ENCODE results near the gene VSIR. TPM values are rescaled to one million over a fixed set of nuclear protein-coding genes. Genes with fewer than 3 reads are reported as not detected.
A peak's percentile ranks its signal among the peaks of the same experiment; 100 is the strongest.

VSIR gene
- total and polyA plus RNA-seq, 10 donors, result 34.5 to 512 (median 299) TPM

GRCh38 chr10:71708301-71708703 lies 65.0 kb downstream of the VSIR start:
- Histone ChIP-seq H3K4me3 (peak overlapping the region in 1 of 8 donors; percentile 0), H3K9me3 (no peaks in the 10 kb centered on the region), H3K27me3 (replicated peaks in 1 of 7) (no peaks in the 10 kb centered on the region), H3K36me3 (no peaks in the 10 kb centered on the region), H3K27ac (peak overlapping the region in 1 of 8 donors; percentile 27), H3K4me1 (peaks cover 20 to 57% (median 27%) of the 10 kb centered on the region in 6 donors)
- peak; percentile 93 for DNase-seq
- intact Hi-C loops (cut with DNase I; ENCODE audit: low total_unique reads), result loop anchor here (10.0 kb wide), 1 partner anchor 314 kb away; the partner anchor contains the start of gene CDH23
- peak; percentile 83 to 95 (median 93) for TF ChIP-seq CTCF (IDR thresholded peaks at IDR 0.05 in 8 of 11, conservative IDR thresholded peaks at IDR 0.05 in 3 of 11)
- TF ChIP-seq POLR2A (IDR thresholded peaks at IDR 0.05), result no peak
- peak; percentile 35 to 52 (median 47) for TF ChIP-seq POLR2AphosphoS5 (IDR thresholded peaks at IDR 0.05)
- 13 to 27% (median 23%) methylated on average over 5 to 10 of the region's 10 CpGs for WGBS, 5 donors

GRCh38 chr10:71707240-71707789 lies 66.0 kb downstream of the VSIR start:
- intact Hi-C loops (cut with DNase I; ENCODE audit: low total_unique reads), result loop anchor here (10.0 kb wide), 1 partner anchor 313 kb away; the partner anchor contains the start of gene CDH23
- no peak overlapping the region for H3K4me3 ChIP-seq
- no peaks in the 10 kb centered on the region for H3K36me3 ChIP-seq
- no peaks in the 10 kb centered on the region for H3K27me3 ChIP-seq (replicated peaks in 1 of 7)
- peaks cover 10 to 48% (median 17%) of the 10 kb centered on the region in 6 donors for H3K4me1 ChIP-seq
- WGBS, 5 donors, result 84 to 96% (median 94%) methylated on average over 3 to 5 of the region's 5 CpGs
- no peaks in the 10 kb centered on the region for H3K9me3 ChIP-seq
- DNase-seq, result no peak
- TF ChIP-seq POLR2AphosphoS5 (IDR thresholded peaks at IDR 0.05) (no peak), POLR2A (IDR thresholded peaks at IDR 0.05) (no peak), CTCF (IDR thresholded peaks at IDR 0.05 in 8 of 11, conservative IDR thresholded peaks at IDR 0.05 in 3 of 11) (no peak)
- H3K27ac ChIP-seq, result peak overlapping the region in 1 of 8 donors; percentile 11

- H3K36me3 ChIP-seq, result no peaks in the 10 kb centered on the region
- no peak for DNase-seq
- H3K4me3 ChIP-seq, result no peak overlapping the region
- no peak for TF ChIP-seq POLR2A (IDR thresholded peaks at IDR 0.05)
- no peak for TF ChIP-seq POLR2AphosphoS5 (IDR thresholded peaks at IDR 0.05)
- no peak for TF ChIP-seq CTCF (IDR thresholded peaks at IDR 0.05 in 8 of 11, conservative IDR thresholded peaks at IDR 0.05 in 3 of 11)
- peaks cover 7 to 48% (median 19%) of the 10 kb centered on the region in 6 donors for H3K4me1 ChIP-seq
- no peaks in the 10 kb centered on the region for H3K9me3 ChIP-seq
- no peaks in the 10 kb centered on the region for H3K27me3 ChIP-seq (replicated peaks in 1 of 7)
- 90 to 96% (median 96%) methylated on average over 20 to 35 of the region's 35 CpGs for WGBS, 5 donors
- intact Hi-C loops (cut with DNase I; ENCODE audit: low total_unique reads), result loop anchor here (10.0 kb wide), 1 partner anchor 312 kb away; the partner anchor contains the start of gene CDH23
- no peak overlapping the region for H3K27ac ChIP-seq
These were observed 66.9 kb downstream of the VSIR start for GRCh38 chr10:71706216-71707121.

GRCh38 chr10:71705582-71705981 lies 67.7 kb downstream of the VSIR start:
- TF ChIP-seq POLR2A (IDR thresholded peaks at IDR 0.05) (no peak), CTCF (IDR thresholded peaks at IDR 0.05 in 8 of 11, conservative IDR thresholded peaks at IDR 0.05 in 3 of 11) (no peak), POLR2AphosphoS5 (IDR thresholded peaks at IDR 0.05) (no peak)
- Histone ChIP-seq H3K36me3 (no peaks in the 10 kb centered on the region), H3K4me1 (peaks cover 7 to 50% (median 23%) of the 10 kb centered on the region in 6 donors), H3K4me3 (no peak overlapping the region), H3K9me3 (no peaks in the 10 kb centered on the region), H3K27me3 (replicated peaks in 1 of 7) (no peaks in the 10 kb centered on the region), H3K27ac (no peak overlapping the region)
- 64 to 88% (median 78%) methylated on average over 1 to 2 of the region's 2 CpGs for WGBS, 5 donors
- no peak for DNase-seq
- intact Hi-C loops (cut with DNase I; ENCODE audit: low total_unique reads), result loop anchor here (10.0 kb wide), 1 partner anchor 311 kb away; the partner anchor contains the start of gene CDH23
